ENCODE data around the gene NGEF.

The NGEF gene

DNA sequence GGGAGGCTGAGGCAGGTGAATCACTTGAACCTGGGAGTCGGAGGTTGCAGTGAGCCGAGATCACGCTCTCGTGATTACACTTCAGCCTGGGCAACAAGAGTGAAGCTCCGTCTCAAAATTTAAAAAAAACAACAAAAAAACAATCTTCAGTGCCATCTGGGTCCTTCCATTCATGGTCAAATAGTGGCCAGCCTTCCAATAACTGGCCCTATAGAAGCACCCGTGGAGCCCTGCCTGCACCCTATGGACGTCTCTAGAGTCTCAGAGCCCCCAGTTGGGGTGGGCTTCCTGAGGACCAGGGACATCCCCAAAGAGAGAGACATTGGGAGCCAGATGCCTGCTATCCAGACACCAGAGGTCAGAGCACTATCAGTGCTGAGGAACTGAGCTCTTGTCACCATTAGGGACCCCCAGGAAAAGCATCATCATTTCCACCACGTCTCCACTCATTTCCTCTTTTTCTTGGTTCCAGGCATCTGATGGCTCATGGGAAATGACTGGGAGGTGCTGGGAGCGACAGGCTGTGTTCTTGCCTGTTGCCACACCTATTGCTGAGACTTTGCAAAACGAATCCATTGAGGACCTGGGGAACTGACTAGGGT is 28.8 kb upstream of the NGEF start:
- DNase-seq = no peak

DNA sequence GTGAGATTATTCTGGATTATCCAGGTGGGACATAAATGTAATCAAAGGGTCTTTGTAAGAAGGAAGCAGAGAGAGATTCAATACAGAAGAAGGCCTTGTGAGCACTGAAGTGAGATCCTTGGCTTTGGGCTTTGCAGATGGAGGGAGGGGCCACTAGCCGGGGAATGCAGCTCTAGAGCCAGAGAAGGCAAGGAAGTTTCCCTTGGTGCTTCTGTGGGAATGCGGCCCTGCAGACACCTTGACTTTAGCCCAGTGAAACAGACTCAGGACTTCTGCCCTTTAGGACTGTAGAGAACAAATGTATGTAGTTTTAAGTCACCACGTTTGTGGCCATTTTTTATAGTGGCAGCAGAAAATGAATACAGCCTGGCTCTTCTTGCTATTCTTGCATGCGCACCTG is 27.5 kb upstream of the NGEF start:
- no peak for DNase-seq

DNA sequence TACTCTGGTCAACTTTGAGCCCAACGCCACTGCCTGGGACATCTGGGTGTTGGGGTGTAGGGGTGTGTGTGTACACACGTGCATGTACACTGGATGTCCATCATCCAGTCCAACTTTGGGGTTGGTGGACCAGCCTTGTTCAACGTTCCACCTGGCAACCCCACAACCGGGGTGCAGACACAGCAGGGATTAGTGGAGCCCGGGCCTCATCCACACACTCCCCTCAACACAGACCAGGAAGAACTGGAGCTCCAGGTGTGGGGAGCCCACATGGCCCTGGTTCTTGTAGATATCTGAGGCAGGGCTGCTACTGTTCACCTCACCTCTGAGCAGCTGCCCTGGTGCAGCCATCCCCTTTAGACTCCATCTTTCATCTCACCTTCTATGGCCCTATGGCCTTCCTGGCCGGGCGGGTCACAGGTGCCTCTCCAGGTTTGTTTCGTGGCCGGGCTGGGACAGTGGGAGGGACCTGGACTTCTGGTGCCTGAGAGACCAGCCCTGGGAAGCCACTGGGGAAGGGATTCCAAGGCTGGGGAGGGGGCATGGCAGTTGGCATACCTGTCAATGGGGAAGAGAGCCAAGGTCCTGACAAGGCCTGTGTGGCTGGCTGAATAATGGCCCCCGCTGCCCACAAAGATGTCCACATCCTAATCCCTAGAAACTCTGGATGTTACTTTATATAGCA is 26.9 kb upstream of the NGEF start:
- DNase-seq = no peak

DNA sequence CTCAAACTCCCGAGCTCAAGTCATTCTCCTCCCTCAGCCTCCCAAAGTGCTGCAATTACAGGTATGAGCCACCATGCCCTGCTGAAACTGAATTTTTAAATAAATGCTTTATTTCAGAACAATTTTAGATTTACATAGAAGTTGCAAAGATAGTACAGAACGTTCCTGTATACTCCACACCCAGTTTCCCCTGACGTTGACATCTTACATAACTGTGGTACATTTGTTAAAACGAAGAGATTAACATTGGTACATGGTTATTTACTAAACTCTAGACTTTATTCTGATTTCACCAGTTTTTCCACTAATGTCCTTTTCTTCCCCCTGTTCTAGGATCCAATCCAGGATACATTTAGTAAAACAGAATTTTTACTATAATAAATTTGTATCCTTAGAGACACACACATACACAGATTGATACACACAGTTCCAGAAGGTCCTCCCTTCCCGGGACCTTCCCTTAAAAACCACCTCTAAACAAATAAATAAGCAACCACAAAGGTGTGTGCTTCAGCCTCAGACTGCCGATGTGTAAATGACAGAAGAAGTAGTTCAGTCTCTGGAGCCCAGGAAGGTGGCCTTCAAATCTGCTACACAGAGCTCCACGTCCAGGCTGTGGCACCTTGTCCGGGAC is 26.3 kb upstream of the NGEF start:
- DNase-seq = no peak

DNA sequence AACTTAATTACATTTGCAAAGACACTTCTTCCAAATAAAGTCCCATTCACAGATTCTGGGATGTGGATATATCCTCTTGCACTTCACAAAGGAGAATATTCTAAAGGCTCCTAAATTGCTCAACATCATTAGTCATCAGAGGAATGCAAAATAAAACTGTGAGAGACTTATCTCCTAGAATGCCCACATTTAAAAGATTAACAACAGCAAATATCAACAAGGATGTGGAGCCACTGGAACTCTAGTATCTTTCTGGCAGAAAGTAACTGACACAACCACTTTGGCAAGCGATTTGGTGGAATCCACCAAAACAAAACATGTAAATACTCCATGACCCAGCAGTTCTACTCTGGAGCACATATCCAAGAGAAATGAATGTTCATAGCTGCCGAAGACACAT is 24.0 kb upstream of the NGEF start:
- DNase-seq = no peak

DNA sequence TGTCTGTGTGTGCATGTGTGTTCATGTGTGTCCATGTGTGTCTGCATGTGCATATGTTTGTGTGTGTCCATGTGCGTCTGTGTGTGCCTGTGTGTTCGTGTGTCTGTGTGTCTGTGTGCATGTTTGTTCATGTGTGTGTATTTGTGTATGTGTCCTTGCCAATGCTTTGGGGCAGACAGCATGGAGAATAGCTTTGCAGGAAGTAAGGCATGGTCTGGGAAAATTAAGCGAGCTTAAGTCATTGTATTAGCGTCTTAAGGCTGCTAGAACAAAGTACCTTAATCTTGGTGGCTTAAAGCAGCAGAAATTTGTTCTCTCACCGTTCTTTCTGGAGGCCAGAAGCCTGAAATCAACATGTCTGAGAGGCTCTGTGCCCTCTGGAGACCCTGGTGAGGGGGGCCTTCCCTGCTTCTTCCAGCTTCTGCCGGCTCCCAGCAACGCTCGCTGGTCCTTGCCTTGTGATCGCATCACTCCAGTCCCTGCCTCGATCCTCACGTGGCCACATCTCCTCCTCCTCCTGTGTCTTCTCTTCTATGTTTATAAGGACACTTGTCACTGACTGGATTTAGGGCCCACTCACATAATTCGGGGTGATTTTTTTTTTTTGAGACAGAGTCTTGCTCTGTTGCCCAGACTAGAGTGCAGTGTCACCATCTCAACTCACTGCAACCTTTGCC is 23.2 kb upstream of the NGEF start:
- no peak for DNase-seq

DNA sequence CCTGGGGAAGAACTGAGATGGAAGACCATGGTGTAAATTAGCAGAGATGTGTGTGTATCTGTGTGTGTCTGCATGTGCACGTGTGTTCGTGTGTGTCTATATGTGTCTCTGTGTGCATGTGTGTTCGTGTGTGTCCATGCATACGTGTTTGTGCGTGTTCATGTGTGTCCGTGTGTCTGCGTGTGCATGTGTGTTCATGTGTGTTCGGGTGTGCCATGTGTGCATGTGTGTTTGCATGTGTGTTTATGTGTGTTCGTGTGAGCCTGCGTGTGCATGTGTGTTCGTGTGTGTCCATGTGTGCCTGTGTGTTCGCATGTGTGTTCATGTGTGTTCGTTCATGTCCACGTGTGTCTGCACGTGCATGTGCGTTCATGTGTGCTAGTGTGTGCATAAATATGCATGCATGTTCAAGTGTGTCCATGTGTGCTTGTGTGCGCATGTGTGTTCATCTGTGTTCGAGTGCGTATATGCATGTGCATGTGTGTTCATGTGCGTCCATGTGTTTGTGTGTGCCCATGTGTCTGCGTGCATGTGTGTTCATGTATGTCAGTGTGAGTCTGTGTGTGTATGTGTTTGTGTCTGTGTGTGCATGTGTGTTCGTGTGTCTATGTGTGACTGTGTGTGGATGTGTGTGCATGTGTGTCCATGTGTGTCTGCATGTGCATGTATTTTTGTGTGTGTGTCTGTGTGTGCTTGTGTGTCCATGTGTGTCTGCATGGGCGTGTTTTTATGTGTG is 22.5 kb upstream of the NGEF start:
- no peak for DNase-seq

DNA sequence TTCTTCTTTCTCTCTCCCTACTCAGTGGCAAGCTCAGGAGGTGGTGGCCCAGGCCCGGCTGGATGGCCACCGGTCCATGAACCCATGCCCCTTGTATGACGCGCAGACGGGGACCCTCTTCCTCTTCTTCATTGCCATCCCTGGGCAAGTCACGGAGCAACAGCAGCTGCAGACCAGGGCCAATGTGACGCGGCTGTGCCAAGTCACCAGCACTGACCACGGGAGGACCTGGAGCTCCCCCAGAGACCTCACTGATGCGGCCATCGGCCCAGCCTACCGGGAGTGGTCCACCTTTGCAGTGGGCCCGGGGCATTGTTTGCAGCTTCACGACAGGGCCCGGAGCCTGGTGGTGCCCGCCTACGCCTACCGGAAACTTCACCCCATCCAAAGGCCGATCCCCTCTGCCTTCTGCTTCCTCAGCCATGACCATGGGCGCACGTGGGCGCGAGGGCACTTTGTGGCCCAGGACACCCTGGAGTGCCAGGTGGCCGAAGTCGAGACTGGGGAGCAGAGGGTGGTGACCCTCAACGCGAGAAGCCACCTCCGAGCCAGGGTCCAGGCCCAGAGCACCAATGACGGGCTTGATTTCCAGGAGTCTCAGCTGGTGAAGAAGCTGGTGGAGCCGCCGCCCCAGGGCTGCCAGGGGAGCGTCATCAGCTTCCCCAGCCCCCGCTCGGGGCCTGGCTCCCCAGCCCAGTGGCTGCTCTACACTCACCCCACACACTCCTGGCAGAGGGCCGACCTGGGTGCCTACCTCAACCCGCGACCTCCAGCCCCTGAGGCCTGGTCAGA is 21.2 kb upstream of the NGEF start:
- DNase-seq = no peak

DNA sequence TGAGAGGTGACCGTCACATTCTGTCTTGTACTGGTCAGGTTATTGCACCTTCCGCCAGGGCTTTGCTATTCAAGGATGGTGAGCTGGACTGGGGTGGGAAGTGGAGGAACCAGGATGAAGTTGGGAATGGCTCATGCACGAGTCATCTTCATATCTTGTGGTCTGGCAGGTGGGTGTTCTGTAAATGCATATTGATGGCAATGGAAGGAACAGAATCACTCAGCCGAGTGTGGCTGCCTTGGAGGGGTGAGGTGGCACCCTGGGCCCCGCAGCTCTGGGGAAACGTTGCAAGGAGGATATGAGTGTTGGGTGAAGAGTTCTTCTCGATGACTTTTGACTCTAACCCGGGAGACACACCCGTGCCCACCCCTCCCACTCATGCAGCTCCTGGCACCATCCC is 20.6 kb upstream of the NGEF start:
- peak; percentile 51 for DNase-seq

DNA sequence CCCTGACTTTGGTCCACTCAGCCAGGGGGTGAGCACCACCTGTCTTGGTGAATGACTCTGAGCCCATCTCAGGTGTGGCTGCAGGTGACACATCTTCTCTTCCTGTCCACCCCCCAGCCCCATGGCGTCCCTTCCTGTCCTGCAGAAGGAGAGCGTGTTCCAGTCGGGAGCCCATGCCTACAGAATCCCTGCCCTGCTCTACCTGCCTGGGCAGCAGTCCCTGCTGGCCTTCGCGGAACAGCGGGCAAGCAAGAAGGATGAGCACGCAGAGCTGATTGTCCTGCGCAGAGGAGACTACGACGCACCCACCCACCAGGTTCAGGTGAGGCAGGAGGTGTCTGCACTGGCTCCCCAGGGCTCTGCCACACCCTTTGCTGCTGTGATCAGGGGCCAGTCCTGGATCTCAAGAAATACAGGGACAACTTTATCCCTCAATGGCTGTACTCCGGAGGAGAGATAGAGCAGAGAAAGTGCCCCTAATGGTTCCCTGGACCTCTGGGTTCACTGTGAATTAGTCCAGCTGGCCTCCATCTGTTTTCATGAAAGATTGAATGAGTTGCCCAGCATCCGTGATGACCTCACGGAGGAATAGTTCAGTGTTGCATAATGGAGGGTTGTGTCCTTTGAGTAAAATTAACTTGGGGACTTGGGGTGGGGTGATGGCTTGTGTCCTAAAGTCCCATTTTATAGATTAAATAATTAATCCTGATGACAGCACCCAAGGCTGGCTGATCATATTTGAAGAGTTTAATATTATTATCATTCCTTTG is 19.7 kb upstream of the NGEF start, which contains the start of gene NEU2:
Gene NEU2 (plus strand): TSS at position 122 of the 770 bp plus-strand sequence. CDS start 0 bp downstream, at position 122.
- DNase-seq = no peak

DNA sequence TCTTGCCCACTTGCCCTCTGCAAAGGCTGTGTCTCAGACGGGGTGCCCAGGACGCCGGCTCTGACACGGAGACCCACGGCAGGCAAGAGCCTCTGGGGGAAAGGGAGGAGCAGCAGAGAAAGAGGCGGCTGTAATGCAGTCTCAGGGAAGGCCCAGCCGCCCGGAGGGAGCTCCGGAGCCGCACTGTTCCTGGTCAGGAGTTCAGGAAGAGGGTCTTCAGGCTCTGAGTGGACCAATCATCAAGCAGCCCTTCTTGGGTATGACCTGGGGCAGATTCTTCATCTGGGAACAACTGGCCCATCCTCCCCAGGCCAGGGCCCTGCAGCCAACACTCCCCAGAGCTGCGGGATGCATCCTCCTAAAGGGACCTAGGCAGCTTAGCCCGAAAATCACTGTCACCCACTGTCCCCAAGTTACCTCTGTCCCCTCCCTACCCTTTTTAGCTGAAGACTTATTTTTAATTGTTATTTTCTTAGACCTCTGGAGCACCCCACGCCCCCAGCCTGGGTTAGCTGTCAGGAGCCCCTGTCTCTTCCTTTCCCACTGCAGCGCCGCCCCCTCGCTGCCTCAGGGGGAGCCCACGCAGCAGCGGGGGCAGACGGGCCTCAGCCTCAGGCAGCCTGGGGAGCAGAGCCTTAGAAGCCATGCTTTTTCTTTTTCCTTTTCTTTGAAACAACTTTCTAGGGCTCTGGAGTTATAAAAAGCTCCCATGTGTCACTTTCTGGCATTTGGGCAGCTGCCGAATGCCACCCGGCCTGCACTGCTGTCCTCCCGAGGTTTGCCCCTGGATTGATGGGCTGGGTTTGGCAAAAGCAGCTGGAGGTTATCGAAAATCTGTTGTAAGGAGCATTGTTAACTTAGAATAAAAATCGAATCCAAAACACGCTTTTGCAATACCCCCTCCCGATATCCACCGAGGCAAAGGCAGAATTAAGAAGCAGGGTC is 18.8 kb upstream of the NGEF start:
- no peak for DNase-seq

DNA sequence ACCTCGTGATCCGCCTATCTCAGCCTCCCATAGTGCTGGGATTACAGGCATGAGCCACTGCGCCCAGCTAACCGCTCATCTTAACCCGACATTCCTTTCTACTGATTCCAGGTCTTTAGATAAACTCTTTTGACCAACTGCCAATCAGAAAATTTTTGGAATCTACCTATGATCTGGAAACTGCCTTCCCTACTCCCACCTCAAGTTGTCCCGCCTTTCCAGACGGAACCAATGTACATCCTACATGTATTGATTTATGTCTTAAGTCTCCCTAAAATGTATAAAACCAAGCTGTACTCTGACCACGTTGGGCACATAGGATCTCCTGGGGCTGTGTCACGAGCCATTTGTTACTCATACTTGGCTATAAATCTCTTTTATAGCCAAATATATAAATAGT is 16.3 kb upstream of the NGEF start:
- DNase-seq = no peak

DNA sequence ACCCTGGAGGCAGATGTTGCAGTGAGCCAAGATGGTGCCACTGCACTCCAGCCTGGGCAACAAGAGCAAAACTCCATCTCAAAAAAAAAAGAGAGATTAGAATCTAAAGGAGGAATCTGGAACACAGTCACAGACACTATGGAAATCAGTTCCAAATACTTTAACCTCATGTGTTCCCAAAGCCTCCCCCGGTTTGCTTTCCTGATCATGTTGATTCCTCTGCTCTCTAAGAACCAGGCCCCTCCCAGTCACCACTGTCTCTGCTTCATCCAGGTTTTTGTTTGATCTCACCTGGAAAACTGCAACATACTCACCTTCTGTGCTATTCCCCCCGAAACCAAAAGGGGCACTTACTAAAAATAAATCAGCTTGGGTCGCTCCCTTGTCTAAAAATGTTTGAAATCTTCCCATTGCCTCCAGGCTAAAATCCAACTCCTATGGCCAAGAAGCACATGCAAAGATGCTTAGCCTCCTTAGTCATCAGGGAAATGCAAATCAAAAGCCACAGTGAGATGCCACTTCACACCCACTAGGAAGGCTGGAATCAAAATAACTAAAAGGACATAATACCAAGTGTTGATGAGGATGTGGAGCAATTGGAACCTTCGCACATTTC is 13.2 kb upstream of the NGEF start:
- DNase-seq = no peak

DNA sequence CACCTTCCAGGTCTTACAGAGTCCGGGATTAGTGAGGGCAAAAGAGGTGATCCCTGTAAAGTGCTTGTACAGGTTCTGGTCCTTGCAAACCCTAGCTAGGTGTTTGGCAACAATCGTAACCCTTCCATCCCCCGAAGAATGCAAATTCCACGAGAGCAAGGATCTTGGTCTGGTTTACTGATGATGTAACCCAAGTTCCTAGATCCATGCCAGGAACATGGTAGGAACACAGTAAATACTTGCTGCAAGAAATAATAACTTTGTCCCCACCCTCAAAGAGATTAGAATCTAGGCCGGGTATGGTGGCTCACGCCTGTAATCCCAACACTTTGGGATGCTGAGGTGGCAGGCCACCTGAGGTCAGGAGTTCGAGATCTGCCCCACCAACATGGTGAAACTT is 12.7 kb upstream of the NGEF start:
- no peak for DNase-seq

DNA sequence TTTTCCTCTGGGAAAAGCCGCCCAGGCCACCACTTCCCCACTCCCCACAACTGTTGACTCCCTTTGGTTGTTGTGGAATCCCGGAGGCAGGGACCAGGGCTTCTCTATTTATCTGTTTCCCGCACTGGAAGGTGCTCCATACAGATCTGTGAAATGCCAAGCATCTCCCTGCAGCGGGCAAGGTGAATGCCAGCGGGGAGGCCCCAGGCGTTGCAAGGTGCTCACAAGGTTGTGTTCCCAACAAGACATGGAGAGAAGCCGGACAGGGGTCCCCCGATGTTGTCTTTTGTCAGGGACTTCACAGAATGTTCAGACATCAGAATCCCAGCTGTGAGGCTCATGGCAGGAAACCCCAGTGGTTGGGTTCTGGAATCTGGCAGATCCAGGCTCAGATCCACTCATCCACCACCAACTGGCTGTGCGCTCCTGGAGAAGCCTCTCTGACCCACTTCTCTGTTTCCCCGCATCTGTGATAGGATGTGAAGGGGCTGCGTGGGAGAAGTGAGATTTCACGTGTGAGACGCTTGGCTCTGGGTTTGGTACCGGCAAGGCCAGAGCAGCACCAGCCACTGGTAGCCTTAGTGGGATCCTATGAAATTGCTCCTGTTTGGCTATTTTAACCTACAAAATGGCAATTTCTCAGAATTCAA is 10.8 kb upstream of the NGEF start:
- no peak for DNase-seq

DNA sequence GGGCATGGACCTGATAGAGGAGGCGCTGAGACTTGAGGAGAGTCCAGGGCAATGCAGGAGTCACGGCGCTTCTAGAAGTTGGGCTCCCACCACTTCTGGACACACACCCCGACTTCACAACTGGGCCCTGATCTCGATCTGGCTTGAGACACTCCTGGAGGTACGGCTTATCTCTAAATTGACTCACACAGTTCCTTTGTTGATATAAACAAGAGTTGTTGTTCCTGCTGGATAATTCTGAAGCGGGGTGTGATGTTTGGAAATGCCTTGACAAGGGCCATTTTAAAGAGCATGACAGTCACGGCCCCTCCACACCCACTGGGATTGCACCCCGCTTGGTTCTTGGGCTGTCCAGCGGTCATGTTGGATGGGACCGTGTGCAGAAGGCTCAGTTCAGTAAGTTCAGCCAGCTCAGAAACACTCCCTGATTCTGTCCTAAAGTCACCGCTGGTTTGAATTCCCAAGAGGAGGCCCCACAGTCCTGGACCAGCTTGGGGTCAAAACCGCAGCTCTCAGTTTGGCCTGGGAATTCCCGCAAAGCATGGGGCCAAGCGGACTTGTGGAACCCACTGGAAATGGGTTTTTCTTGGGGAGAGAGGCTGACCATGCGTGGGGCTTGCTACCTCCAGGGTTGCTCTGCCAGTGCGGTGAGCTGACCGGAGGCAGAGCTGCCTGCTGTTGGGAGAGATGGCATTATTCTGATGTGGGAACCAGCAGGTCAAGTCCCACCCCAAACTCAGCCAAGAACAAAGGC is 10.1 kb upstream of the NGEF start:
- no peak for DNase-seq

DNA sequence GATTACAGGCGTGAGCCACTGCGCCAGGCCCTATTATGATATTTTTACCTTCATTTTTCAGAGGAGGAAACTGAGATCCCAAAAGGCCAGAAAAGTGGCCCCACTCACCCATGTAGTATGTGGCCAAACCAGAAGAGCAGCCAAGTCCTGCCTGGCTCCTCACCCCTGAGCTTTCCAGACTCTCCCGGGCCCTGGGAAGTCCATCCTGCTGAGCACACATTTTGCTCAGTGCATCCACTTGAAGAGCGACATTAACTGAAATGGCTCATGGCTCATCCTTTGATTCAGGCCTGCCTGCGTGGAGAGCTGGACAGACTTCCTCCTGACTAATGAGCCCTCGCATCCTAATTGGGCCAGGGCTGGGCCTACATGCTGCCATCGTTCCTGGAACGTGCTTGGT is 9.5 kb upstream of the NGEF start:
- DNase-seq = no peak

DNA sequence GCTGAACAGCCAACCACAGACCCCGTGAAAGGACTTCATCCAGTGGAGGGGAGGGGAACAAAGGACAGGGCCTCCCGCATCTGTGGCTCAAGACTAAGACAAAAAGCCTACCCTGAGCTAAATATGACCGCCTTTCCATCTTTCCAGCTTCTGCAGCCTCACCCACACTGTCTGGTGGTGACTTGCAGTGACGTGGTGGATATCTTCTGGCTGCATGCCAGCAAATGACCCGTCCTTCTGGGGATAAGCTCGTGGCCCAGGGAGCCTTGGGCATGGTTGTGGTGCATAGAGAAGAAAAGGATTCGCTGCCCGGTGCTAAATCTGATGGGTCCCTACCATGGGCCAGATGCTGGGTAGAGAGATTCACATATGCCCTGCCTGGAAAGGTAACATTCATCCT is 8.7 kb upstream of the NGEF start:
- DNase-seq = no peak

DNA sequence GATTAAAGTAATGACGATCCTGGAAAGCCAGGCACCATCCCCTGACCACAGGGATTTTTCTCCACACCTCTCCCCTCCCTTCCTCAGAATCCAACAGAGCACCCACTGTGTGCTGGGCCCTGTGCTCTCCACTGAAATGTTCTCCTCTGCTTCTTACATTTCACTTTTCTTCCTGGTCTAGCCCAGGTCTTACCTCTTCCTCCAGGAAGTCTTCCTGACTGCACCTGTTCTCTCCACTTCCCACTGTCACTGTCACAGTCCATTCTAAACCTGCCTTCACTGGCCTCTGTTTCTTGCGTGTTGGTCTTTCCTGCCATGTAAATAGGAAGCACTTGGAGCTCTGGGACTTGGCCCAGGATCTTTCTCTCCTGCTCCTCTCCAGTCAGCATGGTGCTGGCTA is 7.4 kb upstream of the NGEF start:
- DNase-seq = no peak
